ENCODE measurements around the gene MGST3.
"Not testable (repeated sequence)": the region's sequence is repeated elsewhere in the genome, so short reads cannot be mapped to it uniquely, and the experiment has no call there.

MGST3 gene

DNA sequence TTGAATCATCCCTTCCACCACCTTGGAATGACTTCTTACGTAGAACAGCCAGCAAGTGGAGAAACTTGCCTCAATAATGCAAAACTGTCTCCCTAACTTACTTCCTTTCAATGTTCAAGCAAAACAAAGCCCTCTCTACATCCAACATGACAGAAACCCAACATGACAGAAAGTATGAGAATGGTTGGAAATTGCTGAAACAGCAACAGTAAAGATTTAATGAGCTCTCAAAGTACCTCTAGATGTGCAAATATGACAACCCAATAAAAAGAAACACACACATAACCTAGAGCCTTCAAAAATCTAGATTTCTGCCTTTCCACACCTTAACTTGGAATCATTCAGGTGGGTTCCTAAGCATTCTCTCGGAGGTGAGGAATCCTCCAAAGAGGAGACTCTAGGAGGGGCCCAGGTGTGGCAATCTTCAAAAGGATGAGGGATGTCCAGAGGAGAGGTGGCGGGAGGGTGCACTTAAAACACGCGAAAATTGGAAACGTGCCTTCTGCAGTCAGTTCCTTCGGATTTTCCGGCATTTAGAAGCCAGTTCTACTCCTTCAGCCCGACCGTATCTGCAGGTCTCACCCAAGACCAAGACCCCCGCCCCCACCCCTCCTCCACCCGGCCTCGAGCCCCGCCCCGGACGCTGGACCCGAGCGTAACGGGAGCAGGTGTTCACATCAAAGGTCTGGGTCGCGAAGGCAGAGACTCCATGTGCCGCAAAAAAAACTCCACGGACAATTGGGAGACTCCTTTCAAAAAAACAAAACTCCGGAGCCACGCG lies 996 bp upstream of the MGST3 start:
- DNase-seq: no peak

- peak in 3 of 5 donors; percentile 6 to 65 (median 8) for DNase-seq
Measured at GRCh38 chr1:165631342-165632151, 513 bp downstream of the MGST3 start.

DNA sequence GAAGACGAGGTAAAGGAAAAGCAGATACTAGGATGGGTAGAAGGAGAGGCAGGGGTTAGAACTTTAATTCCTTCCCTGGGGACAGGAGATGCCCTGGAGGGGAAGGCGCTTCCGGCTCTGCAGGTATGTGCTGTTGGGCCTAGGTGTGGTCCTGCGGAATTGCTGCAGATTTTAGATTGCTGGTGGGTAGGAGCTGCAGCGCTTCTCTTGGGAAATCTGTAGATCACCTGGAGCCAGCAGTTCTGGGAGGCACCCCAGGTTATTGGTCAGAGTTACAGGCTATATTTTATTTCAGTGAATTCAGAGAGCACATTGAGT lies 1.1 kb downstream of the MGST3 start:
- no peak for DNase-seq

DNA sequence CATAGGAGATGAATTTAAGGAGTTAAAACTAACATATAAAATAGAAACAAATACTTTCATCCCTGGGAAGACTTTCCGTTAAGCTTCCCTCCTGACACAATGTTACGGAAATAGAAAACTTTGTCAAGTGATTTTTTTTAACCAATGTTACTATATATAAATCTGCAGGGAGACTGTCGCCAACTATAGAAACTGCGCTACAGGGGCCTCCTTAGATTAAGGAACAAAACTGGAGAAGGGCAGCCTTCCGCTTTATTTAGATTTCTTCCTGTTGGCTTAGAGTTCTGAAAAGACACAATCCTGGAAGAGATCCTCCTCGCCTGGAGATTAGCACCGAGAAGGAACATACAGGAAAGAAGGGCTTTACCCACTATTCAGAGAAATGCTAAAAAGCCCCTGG lies 1.5 kb downstream of the MGST3 start:
- DNase-seq: no peak

DNA sequence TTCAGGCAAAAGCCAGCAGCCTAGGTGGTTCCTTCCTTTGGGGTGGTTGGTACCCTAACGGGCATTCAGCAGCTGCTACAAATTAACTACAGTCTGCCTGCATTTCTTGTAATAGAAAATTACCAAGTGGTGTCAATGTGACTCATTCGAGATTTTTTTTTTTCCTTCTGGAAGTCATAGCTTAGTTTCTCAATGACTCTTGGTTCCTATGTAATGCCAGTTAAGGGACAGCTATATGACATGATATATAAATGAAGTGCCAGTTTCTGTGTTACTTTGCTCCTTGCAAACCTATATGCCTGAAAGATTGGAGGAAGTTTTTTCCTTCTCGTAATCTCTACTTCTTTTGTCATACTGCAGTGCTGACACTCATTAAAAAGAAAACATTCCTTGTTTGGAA lies 2.6 kb downstream of the MGST3 start:
- peak in 1 of 5 donors; percentile 32 for DNase-seq

GRCh38 chr1:165634154-165634921 lies 3.3 kb downstream of the MGST3 start:
- no peak for DNase-seq

GRCh38 chr1:165635329-165635728 lies 4.3 kb downstream of the MGST3 start:
- no peak for DNase-seq

GRCh38 chr1:165635823-165636222 lies 4.8 kb downstream of the MGST3 start:
- no peak for DNase-seq

DNA sequence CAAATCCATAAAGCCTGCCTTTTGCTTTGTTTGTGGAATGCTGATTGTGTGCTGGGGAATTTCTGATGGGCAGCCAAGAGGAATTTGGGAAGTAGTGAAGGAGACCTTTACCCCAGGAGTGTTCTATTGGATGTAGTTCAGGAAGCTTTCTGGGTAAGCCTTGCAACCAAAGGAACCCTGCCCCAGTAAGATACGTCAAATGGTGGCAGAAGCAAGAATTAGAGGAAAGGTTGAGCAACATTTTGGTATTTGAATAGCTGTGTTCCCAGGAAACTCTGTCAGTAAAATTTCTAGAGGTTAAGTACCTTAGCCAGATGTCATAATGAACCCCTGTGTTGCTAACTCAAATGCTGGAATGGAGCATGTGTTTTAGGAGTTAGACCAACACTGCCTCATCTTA lies 6.4 kb downstream of the MGST3 start:
- no peak for DNase-seq

GRCh38 chr1:165638211-165638610 lies 7.2 kb downstream of the MGST3 start:
- not testable (repeated sequence) for DNase-seq

GRCh38 chr1:165639821-165640623 lies 9.0 kb downstream of the MGST3 start:
- DNase-seq: no peak

DNA sequence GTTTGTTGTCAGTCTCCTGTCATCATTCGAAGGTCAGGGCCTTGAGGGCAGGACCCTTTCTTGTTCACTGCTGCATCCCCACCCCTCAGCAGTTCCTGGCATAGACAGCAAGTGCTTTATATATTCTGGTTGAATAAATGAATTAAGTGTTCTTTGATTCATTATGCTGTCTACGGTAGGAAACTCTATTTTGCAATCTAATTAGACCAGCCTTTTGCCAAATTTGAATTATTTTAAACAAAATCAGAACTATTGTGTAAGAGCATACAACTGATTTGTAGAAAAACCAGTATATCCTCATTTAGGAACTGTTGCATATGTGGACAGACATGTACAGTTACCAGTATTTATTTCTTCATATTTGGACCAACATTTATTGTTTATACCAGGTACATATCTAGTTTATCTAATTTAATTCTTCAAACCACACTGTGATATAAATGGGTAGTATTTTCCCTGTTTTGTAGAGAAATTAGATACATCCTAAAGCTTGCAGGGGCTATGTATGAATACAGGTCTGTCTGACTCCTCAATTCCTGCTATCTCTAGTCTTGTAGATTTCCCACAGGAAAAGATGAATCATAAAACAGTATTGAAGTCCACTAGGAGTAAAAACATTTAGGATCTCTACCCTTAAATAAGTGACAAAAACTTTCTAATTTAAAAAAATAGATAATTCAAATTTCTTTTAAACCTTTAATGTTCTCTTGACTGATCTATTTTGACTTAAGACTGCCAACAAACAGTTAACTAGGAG lies 10.4 kb downstream of the MGST3 start:
- no peak for DNase-seq

- DNase-seq: peak in 1 of 5 donors; percentile 5
Measured at GRCh38 chr1:165644064-165644735, 13.2 kb downstream of the MGST3 start.

GRCh38 chr1:165645654-165646366 lies 14.8 kb downstream of the MGST3 start:
- peak in 2 of 5 donors; percentile 17 to 39 for DNase-seq

- no peak for DNase-seq
Measured at GRCh38 chr1:165647517-165647916, 16.5 kb downstream of the MGST3 start.

DNA sequence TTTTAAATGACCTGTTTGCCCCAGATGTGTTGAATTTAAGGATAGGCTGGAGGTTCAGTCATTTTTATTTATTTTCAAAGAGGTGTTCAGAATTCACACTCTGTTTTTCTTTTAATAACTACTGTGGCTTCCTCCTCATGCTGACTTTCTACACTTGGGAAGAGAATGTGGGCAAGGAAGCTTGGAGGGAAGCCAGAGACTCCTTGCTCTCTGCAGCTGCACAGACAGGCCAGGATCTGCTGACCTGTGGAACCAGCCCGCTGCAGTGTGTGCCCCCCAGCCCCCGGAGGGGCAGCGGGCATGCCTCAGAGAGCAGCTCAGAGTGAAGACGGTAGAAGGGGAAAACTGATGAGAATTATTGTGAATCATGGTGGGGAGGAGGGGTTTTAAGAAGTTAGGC lies 16.9 kb downstream of the MGST3 start:
- no peak for DNase-seq

GRCh38 chr1:165648919-165649572 lies 18.0 kb downstream of the MGST3 start:
- DNase-seq: no peak

DNA sequence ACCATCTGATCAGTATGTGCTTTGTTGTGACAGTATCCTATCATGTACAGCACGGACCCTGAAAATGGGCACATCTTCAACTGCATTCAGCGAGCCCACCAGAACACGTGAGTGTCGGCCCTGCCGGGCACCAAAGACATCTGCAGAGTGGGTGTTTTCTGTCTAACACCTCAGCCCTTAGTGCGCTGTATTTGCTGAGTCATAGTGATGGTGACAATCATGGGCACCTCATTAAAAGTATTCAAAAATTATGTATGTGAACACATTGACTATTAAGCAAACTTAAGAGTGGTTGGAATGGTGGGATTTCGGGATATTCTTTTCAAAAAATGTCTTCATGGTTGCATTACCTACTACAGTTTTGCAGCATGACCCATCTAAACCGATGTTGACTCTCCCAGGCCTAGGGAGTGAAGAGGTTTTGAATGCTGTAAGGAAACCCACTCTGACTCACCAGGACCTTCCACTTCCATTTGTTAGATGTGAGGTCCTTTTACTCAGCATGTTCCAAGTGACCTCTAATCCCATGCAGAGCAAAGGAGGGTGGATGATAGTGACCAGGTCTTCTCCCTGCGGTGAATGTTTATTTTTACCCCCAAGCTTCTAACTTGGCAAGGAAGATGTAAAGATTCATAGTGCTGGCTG lies 20.1 kb downstream of the MGST3 start:
- no peak for DNase-seq
